HG02642 (cell line): ENCODE results near the gene KCND1.

Experiments used
- ATAC-seq: cut with Tn5 transposase; IDR thresholded peaks from one replicate; pipeline ENCODE4 v1.9.1; 2021; ENCODE audit warnings: mild to moderate bottlenecking; ENCODE audit not compliant: unreplicated experiment, poor library complexity

Gene KCND1

DNA sequence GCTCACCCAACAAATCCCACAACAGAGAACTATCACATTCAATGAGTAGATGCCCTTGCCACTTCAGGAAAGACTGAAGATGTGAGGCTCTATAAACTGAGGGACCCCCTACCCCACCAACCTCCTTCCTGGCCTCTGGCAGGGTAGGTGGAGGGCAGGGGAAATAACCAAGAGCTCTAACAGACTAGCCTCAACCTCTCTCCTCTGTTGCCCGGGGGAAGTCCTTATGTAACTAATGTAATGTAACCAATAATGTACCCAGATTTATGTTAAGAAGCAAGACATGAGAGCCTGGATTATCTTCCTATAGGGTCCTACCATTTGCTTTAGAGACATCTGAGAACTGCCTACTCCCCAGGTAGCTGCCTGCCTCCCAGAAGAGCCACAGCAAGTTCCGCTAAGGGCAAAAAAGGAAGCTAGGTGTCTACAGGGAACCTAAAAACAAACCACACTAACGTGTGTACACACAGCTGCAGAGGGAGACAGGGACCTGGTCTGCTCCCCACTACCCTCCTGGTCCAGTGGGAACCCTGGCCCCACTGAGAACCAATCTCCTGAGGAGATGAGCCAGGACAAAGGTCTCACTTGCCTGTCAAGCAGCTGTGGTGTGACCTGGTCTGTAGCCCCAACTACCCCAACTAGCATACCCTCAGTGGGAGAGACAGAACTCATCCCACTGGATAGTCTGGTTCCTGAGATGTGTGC is 32.0 kb downstream of the KCND1 start:
- peak; percentile 22 for ATAC-seq

- peak; percentile 54 for ATAC-seq
Observed at GRCh38 chrX:48938721-48939425, 32.8 kb downstream of the KCND1 start.

- ATAC-seq: peak; percentile 62
Observed at GRCh38 chrX:48937054-48937907, 34.4 kb downstream of the KCND1 start.

- ATAC-seq: peak; percentile 2
Observed at GRCh38 chrX:48936429-48937053, 35.1 kb downstream of the KCND1 start.

DNA sequence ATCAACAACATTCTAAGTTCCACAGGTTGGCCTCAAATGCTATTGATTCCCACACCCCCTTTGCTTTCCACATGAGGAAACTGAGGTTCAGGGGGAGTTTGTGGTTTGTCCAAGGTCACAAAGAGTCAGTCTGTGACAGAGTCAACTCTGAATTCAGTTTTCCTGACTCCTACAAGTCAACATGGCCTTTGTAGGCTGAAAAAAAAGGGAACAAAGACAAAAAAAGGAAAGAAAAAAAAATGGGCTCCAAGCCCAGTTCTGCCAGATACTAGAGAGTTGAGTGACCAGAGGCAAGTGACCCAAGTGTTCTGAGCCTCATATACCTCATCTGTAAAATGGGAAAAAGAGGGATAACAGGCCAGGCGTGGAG is 36.4 kb downstream of the KCND1 start:
- ATAC-seq: no peak

DNA sequence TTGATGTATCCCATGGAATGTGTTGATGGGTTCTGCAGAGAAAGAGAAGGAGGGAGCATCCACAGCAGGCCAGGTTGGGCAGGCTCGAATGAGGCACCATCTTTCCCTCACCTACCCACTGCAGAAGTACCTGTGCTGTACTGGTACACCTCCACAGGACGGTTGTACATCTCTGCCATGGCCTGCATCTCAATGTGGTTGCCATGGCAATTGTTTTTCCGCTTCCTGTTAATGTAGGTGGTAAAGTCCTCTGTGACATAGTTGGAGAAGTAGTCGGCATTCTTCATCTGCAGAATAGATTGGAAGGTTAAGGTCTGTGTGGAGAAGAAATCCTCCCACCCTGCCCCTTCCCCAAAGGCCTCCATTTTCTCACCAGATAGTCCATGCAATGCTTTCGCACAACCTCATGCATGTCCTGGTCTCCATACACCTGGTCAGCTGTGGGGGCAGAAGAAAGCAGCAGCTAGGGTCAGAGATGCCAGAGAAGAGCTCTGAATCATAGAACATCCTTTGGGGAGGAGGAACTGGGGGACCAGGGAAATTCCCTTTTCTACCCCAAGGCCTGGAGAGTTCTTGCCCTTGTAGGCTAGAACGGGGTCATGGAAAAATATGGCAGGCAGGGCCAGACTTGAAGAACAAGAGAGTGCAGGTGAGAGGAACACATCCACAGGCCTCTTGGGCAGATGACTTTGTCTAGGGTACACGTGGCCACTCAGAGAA is 36.9 kb downstream of the KCND1 start:
- ATAC-seq: no peak

DNA sequence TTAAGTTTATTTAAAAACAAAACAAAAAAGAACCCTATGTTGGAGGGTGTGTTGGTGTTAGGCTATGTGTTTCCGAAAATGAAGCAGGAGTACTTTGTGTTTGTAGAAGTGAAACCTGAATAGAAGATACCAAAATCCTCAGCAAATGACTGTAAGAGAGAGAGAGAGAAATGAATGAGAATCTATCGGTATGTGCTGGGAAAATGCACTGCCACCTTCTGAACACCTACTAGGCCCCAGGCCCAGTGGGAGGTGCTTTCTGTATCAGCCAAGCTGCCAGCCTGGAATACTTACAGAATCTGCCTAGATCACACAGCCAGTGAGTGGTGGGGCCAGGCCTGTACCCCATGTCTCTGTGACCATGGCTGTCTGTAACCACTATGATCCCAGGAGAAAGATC is 37.9 kb downstream of the KCND1 start:
- no peak for ATAC-seq

GRCh38 chrX:48927736-48928382 is 43.8 kb downstream of the KCND1 start:
- ATAC-seq: no peak

DNA sequence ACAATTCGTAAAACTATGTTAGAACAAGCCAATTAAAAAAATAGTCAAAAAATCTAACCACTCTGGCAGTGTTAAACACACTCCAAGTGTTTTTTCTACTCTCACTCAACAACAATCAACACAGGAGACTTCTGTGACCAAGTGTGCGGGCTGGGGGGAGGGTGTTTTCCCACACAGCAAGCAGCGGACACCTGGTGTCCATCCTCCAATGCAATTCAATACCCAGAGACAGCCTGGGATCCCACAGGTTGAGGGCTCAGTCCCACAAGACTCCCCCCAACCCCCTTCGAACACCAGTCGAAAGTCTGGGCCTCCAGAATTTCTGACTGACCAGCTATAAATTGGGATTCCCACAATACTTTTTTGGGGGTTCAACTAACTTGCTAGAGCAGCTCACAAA is 44.5 kb downstream of the KCND1 start:
- no peak for ATAC-seq

DNA sequence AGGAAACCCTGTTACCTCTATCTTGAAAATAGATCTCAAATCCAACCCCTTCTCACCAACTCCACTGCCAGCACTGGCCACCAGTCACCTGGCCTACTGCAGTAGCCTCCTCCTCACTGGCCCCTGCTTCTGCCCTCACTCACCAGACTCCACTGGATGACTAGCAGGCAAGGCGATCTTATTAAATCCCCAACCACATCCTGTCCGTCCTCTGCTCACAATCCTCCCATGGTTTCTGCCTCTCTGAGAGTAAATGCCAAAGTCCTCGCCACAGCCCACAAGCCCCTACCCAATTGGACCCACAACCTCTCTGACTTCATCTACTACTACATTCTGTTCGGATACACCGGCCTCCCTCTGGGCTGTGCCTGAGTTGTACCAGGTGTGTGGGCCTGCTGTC is 47.4 kb downstream of the KCND1 start:
- ATAC-seq: no peak

GRCh38 chrX:48923771-48924170 is 47.9 kb downstream of the KCND1 start:
- no peak for ATAC-seq

DNA sequence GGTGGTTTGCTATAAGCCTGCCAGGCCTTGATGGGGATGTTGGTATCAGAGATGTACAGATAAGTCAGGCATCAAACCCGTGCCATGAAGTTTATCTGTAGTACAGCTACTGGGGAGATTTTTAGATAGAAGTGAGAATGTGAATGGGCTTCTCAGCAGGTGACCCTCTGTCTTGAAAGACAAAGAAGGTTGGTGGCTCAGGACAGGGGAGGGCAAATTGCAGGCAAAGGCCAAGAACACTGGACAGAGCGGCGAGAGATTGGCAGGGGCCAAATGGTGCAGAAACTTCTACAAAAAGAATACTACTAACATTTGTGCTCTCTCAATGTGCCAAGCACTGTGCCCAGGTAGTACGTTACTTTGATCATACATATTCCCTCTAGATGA is 50.9 kb downstream of the KCND1 start:
- no peak for ATAC-seq

DNA sequence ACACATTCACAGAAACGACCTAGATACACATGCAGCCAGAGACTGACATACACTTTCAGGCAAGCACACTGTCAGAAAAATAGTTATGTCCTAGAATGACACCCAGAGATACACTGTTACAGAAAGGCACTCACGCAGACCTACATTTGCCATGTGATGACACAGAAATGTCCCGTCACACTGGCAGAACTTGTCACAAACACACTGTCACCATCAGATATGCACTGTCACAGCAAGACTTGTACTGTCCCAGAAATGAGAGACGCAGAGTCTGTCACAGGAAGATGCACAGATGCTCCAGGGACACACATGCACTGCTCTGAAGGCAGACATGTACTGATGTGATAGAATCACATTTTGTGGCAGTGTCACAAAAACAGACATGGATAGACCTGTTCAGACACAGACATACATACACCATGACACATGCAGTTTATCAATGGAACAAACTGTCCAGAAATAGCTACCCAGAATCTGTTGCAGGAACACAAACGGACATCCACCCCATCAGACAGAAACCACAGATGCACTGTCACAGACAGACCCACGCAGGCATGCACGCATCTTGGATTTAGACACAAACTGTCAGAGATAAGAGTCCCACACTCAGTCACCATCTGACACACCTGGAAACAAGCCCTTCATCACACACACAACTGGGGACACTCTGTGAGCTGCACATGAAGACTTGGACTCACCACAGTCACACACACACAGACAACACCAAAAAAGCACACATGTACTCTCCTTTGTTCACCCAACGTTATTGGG is 51.5 kb downstream of the KCND1 start:
- no peak for ATAC-seq

- ATAC-seq: peak; percentile 3
Observed at GRCh38 chrX:48919360-48919841, 52.2 kb downstream of the KCND1 start.

GRCh38 chrX:48918643-48919340 is 52.9 kb downstream of the KCND1 start, which contains the start of gene PIM2:
Gene PIM2, minus strand, starts transcription at chrX:48919024. Its CDS starts 190 bp downstream, at chrX:48918834.
- ATAC-seq: peak; percentile 79

DNA sequence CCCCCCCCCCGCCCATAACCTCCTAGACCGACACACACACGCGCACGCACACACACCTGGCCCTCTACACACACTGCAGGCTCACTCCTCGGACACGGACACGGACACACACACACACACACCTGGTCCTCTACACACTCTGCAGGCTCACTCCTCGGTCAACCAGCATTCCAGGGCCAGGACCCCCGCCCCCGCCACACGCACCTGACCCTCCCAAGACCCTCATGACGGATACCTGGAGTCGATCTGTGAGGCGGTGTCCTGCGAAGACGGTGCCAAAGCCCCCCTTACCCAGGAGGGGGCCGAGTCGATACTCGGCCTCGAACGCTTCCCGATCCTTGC is 53.4 kb downstream of the KCND1 start:
- ATAC-seq: peak; percentile 4

DNA sequence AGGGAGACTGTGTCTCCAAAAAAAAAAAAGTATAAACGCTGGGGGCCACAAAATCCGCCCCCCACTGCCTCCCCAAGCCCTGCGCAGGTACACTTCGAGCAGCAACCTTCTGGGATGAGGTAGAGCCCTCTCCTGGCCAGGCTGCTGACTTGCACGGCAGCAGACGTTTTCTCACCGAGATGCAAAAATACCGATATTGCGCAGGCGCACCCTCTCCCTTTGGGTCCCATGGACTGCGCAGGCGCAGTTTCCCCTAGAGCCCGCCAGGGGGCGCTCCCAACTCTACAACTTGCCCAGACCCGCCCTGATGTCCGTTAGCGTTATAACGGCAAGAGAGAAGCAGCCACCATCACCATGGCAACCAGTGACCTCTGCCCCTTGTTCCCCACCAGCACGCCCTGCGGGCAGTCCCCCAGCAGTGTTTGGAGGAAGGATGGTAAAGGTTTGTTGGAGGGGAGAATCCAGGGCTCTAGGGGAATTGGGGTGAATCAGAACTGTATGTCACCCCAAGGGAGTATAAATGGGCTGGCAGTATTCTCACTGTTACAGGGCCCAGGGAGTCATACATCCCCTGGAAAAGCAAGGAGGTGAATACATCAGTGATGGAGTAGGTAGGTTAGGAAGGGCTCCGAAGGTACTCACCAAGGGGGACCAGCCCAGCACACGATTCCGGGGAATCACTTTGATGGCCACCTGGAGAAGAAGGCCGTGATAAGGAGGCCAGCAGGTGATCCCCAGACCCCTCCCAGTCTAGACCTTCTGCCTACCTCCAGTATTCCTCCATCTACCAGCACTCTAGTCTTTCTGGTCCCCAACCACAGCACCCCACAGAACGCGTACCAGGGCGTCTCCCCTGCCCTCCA is 54.3 kb downstream of the KCND1 start:
- ATAC-seq: no peak
